Measurements from ENCODE around the gene ABHD2.
"Not testable (repeated sequence)": the region's sequence is repeated elsewhere in the genome, so short reads cannot be mapped to it uniquely, and the experiment has no call there.

The ABHD2 gene, protein sequence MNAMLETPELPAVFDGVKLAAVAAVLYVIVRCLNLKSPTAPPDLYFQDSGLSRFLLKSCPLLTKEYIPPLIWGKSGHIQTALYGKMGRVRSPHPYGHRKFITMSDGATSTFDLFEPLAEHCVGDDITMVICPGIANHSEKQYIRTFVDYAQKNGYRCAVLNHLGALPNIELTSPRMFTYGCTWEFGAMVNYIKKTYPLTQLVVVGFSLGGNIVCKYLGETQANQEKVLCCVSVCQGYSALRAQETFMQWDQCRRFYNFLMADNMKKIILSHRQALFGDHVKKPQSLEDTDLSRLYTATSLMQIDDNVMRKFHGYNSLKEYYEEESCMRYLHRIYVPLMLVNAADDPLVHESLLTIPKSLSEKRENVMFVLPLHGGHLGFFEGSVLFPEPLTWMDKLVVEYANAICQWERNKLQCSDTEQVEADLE

DNA sequence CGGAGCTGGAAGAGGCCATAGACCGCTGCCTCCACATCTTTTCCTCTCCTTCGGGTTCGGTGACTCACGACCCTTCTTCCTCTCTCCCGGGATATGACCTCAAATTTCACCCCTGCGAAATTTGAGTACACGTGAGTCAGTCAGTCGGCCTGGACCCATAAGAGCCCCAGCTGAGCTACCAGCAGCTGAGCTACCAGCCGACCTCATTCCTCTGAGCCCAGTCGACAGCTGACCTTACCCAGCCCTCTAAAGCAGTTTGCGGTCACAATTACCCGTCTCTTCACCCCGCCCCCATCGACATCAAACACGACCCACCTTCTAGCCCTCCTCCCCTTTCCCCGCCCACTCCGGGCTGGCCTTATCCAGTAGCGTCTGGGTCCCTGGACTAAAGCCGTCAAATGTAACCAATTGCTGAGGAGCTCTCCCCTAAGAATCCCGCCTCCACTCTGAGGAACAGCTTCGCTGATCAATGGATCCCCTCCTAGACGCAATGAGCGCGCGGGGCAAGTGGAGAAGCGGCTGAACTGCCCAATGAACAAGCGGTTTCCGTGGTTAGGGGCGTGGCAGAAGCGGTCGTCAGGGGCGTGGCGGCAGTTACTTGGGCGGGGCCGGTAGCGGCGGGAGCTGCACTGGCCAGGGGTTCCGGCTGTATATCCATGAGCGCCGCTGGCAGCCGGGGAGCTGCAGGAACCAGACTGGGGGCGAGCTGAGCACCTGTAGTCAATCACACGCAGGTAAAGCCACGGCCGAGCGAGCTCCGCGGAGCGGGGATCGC, at the start of gene ABHD2:
ABHD2 (plus strand) TSS at position 627 of the 775 bp plus-strand sequence. CDS start 27,872 bp downstream, outside the sequence.
- in situ Hi-C loops (cut with MboI; ENCODE audit: low sequenced_read_pairs): no loop called here

DNA sequence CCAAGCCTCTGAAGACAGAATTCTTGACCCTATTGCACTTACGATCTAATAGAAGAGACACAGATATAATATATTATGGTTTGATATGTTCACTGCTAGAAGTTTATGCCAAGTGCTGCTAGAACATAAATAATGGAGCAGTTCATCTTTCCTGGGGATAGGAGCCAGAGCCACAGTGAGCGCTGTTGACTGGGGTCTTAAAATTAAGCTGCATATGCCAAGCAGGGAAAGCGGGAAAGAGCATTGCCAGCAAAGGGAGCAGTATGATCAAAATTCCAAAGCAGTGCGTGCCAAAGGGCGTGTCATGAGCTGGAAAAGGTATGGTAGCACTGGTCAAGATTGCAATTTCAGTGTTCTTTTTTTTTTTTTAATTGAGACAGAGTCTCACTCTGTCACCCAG, 49.1 kb upstream of the ABHD2 start:
- in situ Hi-C loops (cut with MboI; ENCODE audit: low sequenced_read_pairs): no loop called here

DNA sequence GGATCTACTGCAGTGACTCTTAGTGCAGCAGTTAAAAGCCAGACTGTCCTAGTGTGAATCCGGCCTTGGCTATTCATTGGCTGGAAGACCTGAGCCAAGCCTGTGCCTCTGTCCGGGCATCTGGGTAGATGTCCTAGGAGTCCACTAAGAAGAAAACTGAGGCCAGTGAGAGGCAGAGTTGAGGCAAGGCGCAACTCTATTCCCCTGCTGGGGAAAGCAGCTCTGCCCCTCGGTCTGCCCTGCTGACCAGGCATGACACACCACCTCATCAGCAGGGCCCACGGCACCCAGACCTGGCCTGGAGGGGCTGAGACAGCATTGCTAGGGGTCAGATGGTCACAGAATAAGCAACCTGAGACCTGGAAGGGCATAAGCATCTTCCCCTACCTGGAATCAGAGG, 46.7 kb upstream of the ABHD2 start:
- in situ Hi-C loops (cut with MboI; ENCODE audit: low sequenced_read_pairs): no loop called here

DNA sequence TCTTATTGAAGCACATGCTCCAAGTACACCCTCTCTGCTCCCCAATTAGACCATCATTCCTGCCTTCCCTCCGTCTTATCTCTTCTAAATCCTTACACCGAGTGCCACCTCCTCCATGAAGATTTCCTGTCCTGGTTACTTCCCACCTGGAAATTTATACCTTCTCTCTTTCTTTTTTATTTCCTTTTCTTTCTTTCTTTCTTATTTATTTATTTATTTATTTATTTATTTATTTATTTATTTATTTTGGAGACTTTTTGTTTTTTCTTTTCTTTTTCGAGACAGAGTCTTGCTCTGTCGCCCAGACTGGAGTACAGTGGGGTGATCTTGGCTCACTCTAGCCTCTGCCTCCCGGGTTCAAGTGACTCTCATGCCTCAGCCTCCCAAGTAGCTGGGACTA, 45.9 kb upstream of the ABHD2 start:
- in situ Hi-C loops (cut with MboI; ENCODE audit: low sequenced_read_pairs): no loop called here

DNA sequence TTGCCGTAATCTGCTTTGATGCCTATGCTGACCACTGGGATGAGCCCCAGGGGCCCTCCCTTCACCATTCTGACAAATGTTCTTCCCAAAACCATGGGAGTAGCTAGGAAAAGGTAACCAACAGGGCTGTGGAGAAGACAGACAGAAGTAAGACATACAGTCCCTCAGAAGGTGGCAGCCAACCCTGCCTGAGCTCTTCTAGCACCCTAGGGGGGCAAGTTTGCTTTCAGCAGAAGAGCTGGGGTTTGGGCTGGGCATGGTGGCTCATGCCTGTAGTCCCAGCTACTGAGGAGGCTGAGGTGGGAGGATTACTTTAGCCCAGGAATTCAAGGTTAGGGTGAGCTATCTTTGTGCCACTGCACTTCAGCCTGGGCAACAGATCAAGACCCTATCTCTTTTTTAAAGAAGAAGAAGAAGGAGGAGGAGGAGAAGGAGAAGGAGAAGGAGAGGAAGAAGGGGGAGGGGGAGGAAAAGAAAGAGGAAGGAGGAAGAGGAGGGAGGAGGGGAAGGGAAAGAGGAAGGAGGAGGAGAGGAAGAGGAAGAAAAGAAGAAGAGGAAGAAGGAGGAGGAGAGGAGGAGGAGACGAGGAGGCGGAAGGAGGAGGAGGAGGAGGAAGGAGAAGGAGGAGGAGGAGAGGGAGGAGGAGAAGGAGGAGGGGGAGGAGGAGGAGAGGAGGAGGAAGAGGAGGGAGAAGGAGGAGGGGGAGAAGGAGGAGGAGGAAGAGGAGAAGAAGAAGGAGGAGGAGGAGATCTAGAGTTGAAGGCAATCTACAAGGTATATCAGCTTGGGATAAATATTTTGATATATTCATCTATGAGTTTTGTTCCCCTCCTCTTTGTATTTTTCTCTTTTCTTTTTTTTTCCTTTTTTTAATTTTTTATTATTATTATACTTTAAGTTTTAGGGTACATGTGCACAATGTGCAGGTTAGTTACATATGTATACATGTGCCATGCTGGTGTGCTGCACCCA, 44.9 kb upstream of the ABHD2 start:
- in situ Hi-C loops (cut with MboI; ENCODE audit: low sequenced_read_pairs): no loop called here

DNA sequence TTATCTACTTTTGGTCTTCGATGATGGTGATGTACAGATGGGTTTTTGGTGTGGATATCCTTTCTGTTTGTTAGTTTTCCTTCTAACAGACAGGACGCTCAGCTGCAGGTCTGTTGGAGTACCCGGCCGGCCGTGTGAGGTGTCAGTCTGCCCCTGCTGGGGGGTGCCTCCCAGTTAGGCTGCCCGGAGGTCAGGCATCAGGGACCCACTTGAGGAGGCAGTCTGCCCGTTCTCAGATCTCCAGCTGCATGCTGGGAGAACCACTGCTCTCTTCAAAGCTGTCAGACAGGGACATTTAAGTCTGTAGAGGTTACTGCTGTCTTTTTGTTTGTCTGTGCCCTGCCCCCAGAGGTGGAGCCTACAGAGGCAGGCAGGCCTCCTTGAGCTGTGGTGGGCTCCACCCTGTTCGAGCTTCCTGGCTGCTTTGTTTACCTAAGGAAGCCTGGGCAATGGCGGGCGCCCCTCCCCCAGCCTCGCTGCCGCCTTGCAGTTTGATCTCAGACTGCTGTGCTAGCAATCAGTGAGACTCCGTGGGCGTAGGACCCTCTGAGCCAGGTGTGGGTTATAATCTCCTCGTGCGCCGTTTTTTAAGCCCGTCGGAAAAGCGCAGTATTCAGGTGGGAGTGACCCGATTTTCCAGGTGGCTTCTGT, 39.1 kb upstream of the ABHD2 start:
- in situ Hi-C loops (cut with MboI; ENCODE audit: low sequenced_read_pairs): not testable (repeated sequence)

DNA sequence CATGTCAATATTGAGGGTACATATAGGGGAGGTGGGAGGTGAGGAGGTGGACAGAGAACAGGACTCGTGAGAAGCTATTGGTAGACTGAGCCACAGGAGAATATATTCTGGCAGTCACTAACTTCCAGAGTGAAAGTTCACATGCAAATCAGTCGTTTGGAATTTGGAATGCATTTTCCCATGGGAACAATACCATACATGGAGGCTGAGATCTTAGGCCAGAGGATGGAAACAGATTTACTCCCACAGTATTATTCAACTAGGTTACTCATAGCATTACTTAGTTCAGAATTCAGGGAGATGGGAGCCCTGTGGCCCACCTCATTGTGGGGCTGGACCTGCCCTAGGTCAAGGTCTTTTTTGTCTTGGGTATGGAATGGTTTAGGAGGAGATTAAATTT, 36.4 kb upstream of the ABHD2 start:
- in situ Hi-C loops (cut with MboI; ENCODE audit: low sequenced_read_pairs): no loop called here

DNA sequence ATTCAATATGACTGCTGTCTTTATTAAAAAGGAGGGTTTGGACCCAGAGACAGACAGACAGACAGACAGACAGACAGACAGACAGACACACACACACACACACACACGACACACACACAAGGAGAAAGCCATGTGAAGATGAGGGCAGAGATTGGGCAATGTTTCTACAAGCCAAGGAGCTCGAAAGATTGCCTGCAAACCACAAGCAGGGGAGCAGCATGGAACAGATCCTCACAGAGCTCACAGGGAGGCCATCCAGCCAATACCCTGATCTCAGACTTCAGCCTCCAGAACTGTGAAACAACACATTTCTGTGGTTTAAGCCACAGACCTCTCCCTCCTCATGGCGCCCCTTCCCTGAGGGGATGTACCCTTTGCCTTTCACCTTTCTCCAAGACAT, 35.8 kb upstream of the ABHD2 start:
- in situ Hi-C loops (cut with MboI; ENCODE audit: low sequenced_read_pairs): no loop called here

DNA sequence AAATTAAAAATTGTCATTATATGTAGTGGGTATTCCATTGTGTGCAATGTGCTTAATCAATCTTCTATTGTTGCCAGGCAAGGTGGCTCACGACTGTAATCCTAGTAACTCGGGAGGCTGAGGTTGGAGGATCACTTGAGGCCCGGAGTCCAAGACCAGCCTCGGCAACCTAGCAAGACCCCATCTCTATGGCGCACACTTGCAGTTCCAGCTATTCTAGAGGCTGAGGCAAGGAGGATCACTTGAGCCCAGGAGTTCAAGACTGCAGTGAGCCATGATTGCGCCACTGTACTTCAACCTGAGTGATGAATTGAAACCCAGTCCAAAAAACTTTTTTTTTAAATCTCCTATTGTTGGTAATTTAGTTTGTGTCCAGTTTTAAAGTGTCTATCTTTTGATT, 33.4 kb upstream of the ABHD2 start:
- in situ Hi-C loops (cut with MboI; ENCODE audit: low sequenced_read_pairs): loop anchor here (5.0 kb wide), 1 partner anchor 122 kb away; no protein-coding TSS in a partner anchor

DNA sequence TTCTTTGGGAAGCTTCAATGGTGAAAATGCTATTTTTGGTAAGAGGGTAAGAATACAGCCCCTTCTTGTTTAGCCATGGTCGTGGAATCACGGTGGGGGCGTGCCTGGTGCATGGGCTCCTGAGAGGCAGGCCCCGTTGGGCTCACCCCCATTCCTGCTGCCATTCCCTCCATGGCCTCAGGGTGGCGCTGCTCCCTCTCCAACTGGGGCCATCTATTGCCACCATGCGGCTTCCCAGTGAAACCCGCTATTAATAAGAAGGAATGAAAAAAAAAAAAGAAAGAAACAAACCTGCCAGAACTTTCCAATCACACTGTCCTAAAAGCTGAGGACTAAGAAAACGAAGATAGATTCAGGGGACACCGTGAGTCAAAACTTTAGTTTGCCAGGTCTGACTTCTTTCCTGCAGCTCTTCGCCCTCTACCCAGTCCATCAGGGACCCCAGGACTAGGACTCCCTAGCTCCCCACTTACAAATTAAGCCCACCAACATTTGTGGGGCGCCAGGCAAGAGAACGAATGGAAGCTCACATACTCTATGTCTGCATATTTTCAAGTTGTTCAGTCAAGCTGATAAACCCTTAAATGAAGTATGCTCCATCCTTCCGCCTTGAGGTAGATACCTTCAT, 30.6 kb upstream of the ABHD2 start:
- in situ Hi-C loops (cut with MboI; ENCODE audit: low sequenced_read_pairs): loop anchor here (5.0 kb wide), 1 partner anchor 120 kb away; no protein-coding TSS in a partner anchor

DNA sequence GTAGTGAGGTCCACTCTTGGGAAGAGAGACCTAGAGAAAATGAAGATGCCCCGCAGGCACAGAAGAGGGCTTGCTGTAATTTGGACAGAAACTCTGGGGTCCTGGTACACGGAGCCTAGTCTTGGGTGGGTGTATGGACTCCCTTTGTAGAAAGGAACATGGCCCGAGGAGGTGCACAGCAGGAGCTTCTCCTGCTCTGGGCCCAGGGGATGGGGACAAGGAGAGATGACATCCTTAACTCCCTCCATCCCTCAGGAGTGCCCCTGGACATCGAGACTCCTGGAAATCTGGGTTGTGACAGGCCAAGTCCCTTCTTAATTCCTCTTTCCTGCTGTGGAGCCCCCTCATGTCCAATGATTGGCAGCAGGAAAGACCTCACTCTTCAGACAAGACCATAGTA, 29.9 kb upstream of the ABHD2 start:
- in situ Hi-C loops (cut with MboI; ENCODE audit: low sequenced_read_pairs): loop anchor here (5.0 kb wide), 1 partner anchor 119 kb away; no protein-coding TSS in a partner anchor

DNA sequence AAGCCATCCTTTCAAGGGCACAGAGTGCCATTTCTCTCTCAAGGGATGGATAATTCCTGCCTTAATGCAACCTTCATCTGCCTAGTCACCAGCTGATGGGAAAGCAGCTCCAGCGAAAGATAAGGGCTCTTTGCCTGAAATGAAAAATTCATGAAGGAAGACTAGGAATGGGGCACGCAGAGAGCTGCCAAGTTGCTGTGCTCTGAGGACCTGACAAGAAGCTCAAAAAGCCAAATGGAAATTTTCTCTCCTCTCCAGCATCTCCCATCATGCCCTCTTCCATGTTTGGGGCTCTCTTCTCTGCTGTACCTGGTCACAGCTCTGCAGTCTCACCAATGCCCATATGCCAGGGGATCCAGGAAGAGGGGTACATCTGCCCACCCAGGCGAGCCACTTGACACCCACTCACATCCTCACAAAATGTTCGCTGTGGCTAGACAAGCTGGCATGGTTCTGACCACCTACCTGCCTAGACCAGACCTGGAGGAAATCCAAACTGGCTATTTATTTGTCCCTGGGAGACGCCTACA, 29.3 kb upstream of the ABHD2 start:
- in situ Hi-C loops (cut with MboI; ENCODE audit: low sequenced_read_pairs): loop anchor here (5.0 kb wide), 1 partner anchor 118 kb away; no protein-coding TSS in a partner anchor

DNA sequence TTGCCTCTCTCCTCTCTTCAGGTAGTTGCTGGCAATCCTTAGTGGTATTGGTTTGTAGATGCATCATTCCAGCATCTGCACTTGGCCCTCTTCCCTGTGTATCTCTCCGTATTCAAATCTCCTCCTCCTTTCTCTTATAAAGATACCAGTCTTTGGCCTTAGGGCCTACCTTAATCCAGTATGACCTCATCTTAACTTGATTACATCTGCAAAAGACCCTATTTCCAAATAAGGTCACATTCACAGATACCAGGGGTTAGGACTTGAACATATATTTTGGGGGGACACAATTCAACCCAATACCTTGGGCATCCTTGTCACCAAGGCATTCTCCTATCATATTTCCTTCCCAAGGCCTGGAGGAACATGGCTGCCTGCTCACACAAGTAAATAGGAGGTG, 22.0 kb upstream of the ABHD2 start:
- in situ Hi-C loops (cut with MboI; ENCODE audit: low sequenced_read_pairs): no loop called here

DNA sequence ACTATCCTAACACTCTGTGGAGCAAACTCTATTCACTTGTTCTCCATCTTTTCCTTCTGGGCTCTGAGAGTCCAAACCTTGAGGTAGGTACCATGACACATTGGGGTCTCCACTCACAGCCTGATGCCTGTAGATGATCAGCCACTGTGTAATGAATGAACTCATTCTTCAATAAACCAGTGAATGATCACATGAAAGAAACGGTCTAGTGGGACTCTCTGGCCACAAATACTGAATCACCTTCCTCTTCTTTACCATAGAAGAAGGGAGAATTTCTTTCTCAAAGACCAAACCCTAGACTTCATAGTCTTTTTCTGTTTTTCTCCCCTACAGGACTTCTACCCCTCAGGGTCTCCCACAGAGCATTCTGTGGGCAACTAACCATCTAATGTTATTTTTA, 20.5 kb upstream of the ABHD2 start:
- in situ Hi-C loops (cut with MboI; ENCODE audit: low sequenced_read_pairs): no loop called here

DNA sequence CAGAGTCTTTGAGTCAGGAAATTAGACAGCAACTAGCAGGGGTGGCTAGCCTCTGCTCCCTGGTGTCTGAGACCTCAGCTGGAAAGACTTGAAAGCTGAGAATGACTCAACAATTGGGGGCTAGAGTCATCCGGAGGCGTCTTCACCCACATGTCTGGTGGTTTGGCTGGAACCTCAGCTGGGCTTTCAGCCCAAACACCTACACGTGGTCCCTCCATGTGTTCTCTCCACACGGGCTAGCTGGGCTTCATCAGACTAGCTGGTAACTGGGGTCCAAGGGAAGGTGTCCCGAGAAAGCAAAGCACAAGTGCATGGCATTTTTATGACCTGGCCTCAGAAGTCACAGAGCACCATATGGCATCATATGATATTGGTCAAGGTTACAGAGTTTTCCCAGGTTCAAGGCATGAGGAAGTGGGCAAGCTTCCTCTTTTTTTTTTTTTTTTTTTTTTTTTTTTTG, 19.9 kb upstream of the ABHD2 start:
- in situ Hi-C loops (cut with MboI; ENCODE audit: low sequenced_read_pairs): no loop called here

DNA sequence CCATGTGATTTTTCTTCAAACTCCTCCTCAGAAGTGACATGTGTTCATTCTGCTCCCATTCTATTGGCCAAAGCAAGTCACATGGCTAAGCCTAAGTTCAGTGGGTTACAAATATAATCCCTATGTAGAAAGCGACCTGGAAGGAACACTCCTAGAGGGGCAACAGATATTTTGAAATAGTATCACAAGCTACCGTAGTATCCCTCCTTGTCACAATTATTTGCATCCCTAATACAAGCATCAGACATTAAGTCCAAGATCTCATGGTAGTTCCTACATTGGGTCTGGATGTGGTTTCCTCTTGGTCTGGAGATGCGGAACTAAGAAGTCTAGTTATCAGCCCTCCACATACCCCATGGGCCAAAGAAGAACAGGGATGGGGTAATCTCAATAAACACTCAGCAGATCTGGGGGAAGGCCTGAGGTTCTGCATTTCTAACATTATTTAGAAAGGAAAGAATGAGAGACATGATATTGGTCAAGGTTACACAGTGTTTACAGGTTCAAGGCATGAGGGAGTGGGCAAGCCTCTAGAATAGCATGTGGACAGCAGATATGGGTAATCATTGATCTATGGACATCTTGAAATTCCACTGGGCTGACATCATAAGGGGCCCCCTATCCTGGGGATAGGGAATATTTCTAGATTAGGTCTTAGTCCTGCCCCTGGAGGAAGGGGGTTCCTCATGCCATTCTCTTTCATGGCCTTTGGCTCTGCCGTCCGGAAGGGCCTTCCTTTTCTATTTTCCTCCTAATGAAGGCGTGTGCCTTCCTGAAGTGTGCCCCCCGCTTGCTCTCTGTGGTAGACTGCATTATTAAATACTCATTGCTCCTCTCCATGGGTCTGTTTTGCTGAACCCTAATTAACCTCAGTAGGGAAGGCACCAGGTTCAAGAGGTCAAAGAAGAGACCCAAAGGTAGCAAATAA, 17.8 kb upstream of the ABHD2 start:
- in situ Hi-C loops (cut with MboI; ENCODE audit: low sequenced_read_pairs): no loop called here

DNA sequence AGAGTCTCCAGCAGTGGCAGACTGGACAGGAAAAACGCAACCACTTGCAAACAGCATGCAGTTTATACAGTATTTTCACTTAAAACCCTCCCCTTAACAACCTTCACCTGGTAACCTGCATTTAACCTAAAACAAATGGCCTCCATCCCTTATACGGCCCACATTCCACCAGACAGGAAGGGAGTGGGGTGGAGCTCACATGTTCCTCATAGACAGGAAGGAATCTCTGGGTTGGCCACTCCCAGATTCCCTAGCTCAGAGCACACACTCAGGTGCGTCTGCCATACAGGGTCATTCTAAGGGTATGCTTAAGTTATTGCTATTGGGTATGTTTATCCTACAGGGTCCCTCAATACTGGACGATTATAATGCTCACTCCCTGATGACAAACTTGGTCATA, 16.8 kb upstream of the ABHD2 start:
- in situ Hi-C loops (cut with MboI; ENCODE audit: low sequenced_read_pairs): no loop called here

DNA sequence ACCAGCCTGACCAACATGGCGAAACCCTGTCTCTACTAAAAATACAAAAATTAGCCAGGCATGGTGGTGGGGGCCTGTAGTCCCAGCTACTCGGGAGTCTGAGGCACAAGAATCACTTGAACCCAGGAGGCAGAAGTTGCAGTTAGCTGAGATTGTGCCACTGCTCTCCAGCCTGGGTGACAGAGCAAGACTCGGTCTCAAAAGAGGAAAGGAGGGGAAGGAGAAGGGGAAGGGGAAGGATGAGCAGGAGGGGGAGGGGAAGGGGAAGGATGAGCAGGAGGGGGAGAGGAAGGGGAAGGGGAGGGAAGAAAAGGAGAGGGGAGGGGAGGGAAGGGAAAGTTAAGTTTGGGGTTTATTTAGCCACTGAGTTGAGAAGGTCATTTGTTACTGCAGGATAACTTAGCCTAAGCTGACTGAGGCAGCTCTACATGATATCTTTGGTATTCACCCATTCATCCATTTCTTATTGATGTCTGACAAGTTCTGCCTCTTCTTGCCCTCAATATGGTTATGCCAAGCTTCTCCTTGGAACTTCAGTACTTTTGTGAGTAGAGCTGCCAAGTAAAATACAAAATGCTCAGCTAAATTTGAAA, 15.9 kb upstream of the ABHD2 start:
- in situ Hi-C loops (cut with MboI; ENCODE audit: low sequenced_read_pairs): no loop called here

Data from HL-60/S4 (cell line).